K562 (cell line): ENCODE measurements around the gene RBM15. TPM values are rescaled to one million over a fixed set of nuclear protein-coding genes. Genes with fewer than 3 reads are reported as not detected.

Source experiments
- ATF7 ChIP-seq: fragments of 450-650 bp; IDR thresholded peaks from 2 replicates; pipeline ENCODE4 v1.7.1; 2014; ENCODE audit warnings: mild to moderate bottlenecking, moderate library complexity
- BRCA1 ChIP-seq, 2 experiments: fragments of 450-650 bp in 1 of 2; sonication (generic) in 1 of 2; formaldehyde crosslinking in 1 of 2; IDR thresholded peaks; 2 replicates each; pipeline versions ENCODE4 v1.5.0 to v1.6.1; 2017 to 2020; ENCODE audit warnings: mild to moderate bottlenecking in 1 of 2, missing genetic modification reagents in 1 of 2
- GABPB2 ChIP-seq: fragments of 250-450 bp; sonication (Bioruptor Pico); conservative IDR thresholded peaks from 2 replicates; pipeline ENCODE4 v1.5.1; 2021; ENCODE audit warnings: mild to moderate bottlenecking
- HMBOX1 ChIP-seq: sonication (generic); IDR thresholded peaks from 2 replicates; pipeline ENCODE4 v1.6.1; 2016
- HNRNPUL1 ChIP-seq: fragments of 200-400 bp; formaldehyde crosslinking; IDR thresholded peaks from 2 replicates; pipeline ENCODE4 v1.6.1; 2017; ENCODE audit warnings: low read length
- MCM3 ChIP-seq: fragments of 450-650 bp; IDR thresholded peaks from 2 replicates; pipeline ENCODE4 v1.6.1; 2016
- MECOM ChIP-seq: fragments of 250-450 bp; sonication (Bioruptor Pico); IDR thresholded peaks from 2 replicates; pipeline ENCODE4 v1.8.0; 2022; ENCODE audit warnings: inconsistent platforms
- MXD1 ChIP-seq: fragments of 250-450 bp; sonication (Bioruptor Pico); IDR thresholded peaks from 2 replicates; pipeline ENCODE4 v1.8.0; 2021; ENCODE audit warnings: borderline replicate concordance, mild to moderate bottlenecking, moderate library complexity; ENCODE audit not compliant: poor library complexity, severe bottlenecking
- NCOA4 ChIP-seq: fragments of 450-650 bp; IDR thresholded peaks from 2 replicates; pipeline ENCODE4 v1.6.1; 2018; ENCODE audit warnings: mild to moderate bottlenecking; ENCODE audit not compliant: partially characterized antibody
- PCBP1 ChIP-seq: fragments of 200-400 bp; formaldehyde crosslinking; IDR thresholded peaks from 2 replicates; pipeline ENCODE4 v1.6.1; 2018; ENCODE audit warnings: mild to moderate bottlenecking, low read depth, low read length; ENCODE audit not compliant: poor library complexity, severe bottlenecking
- PHF20 ChIP-seq: fragments of 450-650 bp; IDR thresholded peaks from 2 replicates; pipeline ENCODE4 v1.6.1; 2018; ENCODE audit not compliant: partially characterized antibody
- PPARD ChIP-seq: fragments of 250-450 bp; sonication (Bioruptor Pico); IDR thresholded peaks from 2 replicates; pipeline ENCODE4 v1.8.0; 2022; ENCODE audit warnings: inconsistent platforms, mild to moderate bottlenecking, moderate library complexity
- PREB ChIP-seq: sonication (generic); formaldehyde crosslinking; IDR thresholded peaks from 2 replicates; pipeline ENCODE4 v1.8.1; 2023; ENCODE audit warnings: mild to moderate bottlenecking, missing genetic modification reagents
- SRSF3 ChIP-seq: fragments of 200-400 bp; formaldehyde crosslinking; IDR thresholded peaks from 2 replicates; pipeline ENCODE4 v1.6.1; 2016; ENCODE audit warnings: mild to moderate bottlenecking, low read length, moderate library complexity; ENCODE audit not compliant: insufficient read depth
- THAP7 ChIP-seq: fragments of 250-450 bp; sonication (Bioruptor Pico); IDR thresholded peaks from 2 replicates; pipeline ENCODE4 v1.5.0; 2021
- ZNF174 ChIP-seq: fragments of 250-450 bp; sonication (Bioruptor Pico); IDR thresholded peaks from 2 replicates; pipeline ENCODE4 v1.4.0; 2020; ENCODE audit warnings: mild to moderate bottlenecking
- ZNF395 ChIP-seq: fragments of 200-800 bp; sonication (Bioruptor generic); IDR thresholded peaks from 2 replicates; pipeline ENCODE4 v1.6.1; 2017; ENCODE audit warnings: missing genetic modification characterization, missing compliant biosample characterization
- ZNF639 ChIP-seq, 2 experiments: fragments of 200-800 bp in 1 of 2; sonication (Bioruptor generic) in 1 of 2; sonication (generic) in 1 of 2; formaldehyde crosslinking in 1 of 2; IDR thresholded peaks in 1 of 2; conservative IDR thresholded peaks in 1 of 2; 2 replicates each; pipeline versions ENCODE4 v1.5.0 to v1.6.1; 2016 to 2020; ENCODE audit warnings: missing compliant biosample characterization in 1 of 2, missing genetic modification characterization in 1 of 2, missing genetic modification reagents in 1 of 2
- ZNF740 ChIP-seq, 3 experiments: fragments of 200-800 bp in 1 of 3; sonication (Bioruptor generic) in 1 of 3; sonication (generic) in 1 of 3; formaldehyde crosslinking in 1 of 3; IDR thresholded peaks; 2 replicates each; pipeline versions ENCODE4 v1.6.1 to v1.8.0; 2016 to 2022; ENCODE audit warnings: mild to moderate bottlenecking in 2 of 3, missing compliant biosample characterization in 2 of 3, missing genetic modification characterization in 2 of 3, missing genetic modification reagents in 1 of 3
- polyA plus RNA-seq, 8 experiments: library from polyadenylated mRNA; depleted of rRNA in 4 of 8; stranded (reverse) in 5 of 8; unstranded in 3 of 8; fragments of >200 nt; fragmentation: Nextera tagmentation in 2 of 8; fragmentation: Illumina TruSeq in 1 of 8; extraction: Ambion mirVana in 2 of 8; extraction: Trizol in 1 of 8; gene quantifications; 2 replicates each; pipeline versions ENCODE4 v1.2.1 to v1.2.3, GENCODE V29; 2011 to 2014; ENCODE audit warnings: inconsistent platforms in 1 of 8, missing spikeins in 1 of 8
- total RNA-seq, 7 experiments: library from RNA; depleted of rRNA in 6 of 7; stranded (reverse); fragments of >200 nt in 6 of 7; fragmentation: Illumina TruSeq in 2 of 7; extraction: Trizol in 2 of 7; gene quantifications; 2 replicates each; pipeline versions ENCODE4 v1.2.1 to v1.2.3, GENCODE V29; 2011 to 2021; ENCODE audit warnings: low replicate concordance in 1 of 7

RBM15 gene
- total and polyA plus RNA-seq, 9 of the 15 experiments (the other 6 are each of a cell fraction or from before 2014, with no cell fraction given): 2.4 to 63.4 (median 28.2) TPM

GRCh38 chr1:110339407-110340206 is 430 bp downstream of the RBM15 start (continued):
- peak in 1 of 2 experiments; percentile 67; a peak in 1 of 4 replicates for TF ChIP-seq ZNF639 (CRISPR knock-in tag; conservative IDR thresholded peaks at IDR 0.05 in 1 of 2, IDR thresholded peaks at IDR 0.05 in 1 of 2)
- TF ChIP-seq ATF7: peak; percentile 22
- TF ChIP-seq BRCA1 (IDR thresholded peaks at IDR 0.05): no peak
- no peak for TF ChIP-seq BRCA1 (CRISPR knock-in tag; IDR thresholded peaks at IDR 0.05)
- no peak for TF ChIP-seq ZNF174 (CRISPR knock-in tag)
- no peak for TF ChIP-seq ZNF395 (CRISPR knock-in tag)
- no peak for TF ChIP-seq ZNF740 (CRISPR knock-in tag; IDR thresholded peaks at IDR 0.05)
- TF ChIP-seq ZNF740 (tag; IDR thresholded peaks at IDR 0.05): no peak
- no peak for TF ChIP-seq HMBOX1
- no peak for TF ChIP-seq MECOM (CRISPR knock-in tag)
- peak; percentile 93 for TF ChIP-seq PCBP1
- peak; percentile 33 for TF ChIP-seq MXD1 (CRISPR knock-in tag)
- peak; percentile 87; the same call in 1 of the 2 replicates for TF ChIP-seq SRSF3
- no peak for TF ChIP-seq THAP7 (CRISPR knock-in tag)
- TF ChIP-seq MCM3: no peak
- TF ChIP-seq GABPB2: no peak
- no peak for TF ChIP-seq HNRNPUL1
- TF ChIP-seq PHF20: peak; percentile 40
- TF ChIP-seq PREB (CRISPR knock-in tag): no peak
- TF ChIP-seq PPARD (CRISPR knock-in tag): no peak
- TF ChIP-seq NCOA4: no peak
